WTC11 (cell line): ENCODE measurements around the gene TEKT3.

Experiments
- KAT7 ChIP-seq: sonication (generic); formaldehyde crosslinking; IDR thresholded peaks from 2 replicates; pipeline ENCODE4 v1.8.1; 2023; ENCODE audit warnings: missing genetic modification reagents, mild to moderate bottlenecking, borderline replicate concordance
- TF ChIP-seq, protein P1 (sequence below): sonication (generic); formaldehyde crosslinking; IDR thresholded peaks from 2 replicates; pipeline ENCODE4 v1.8.0; 2022; ENCODE audit warnings: mild to moderate bottlenecking, missing genetic modification reagents
- TF ChIP-seq, protein P2 (sequence below): sonication (generic); formaldehyde crosslinking; IDR thresholded peaks from 2 replicates; pipeline ENCODE4 v1.8.1; 2023; ENCODE audit warnings: mild to moderate bottlenecking, missing genetic modification reagents, borderline replicate concordance

GRCh38 chr17:15364615-15365014, 23.2 kb upstream of the TEKT3 start:
- TF ChIP-seq, protein P1, sequence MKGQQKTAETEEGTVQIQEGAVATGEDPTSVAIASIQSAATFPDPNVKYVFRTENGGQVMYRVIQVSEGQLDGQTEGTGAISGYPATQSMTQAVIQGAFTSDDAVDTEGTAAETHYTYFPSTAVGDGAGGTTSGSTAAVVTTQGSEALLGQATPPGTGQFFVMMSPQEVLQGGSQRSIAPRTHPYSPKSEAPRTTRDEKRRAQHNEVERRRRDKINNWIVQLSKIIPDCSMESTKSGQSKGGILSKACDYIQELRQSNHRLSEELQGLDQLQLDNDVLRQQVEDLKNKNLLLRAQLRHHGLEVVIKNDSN (CRISPR knock-in tag): no peak
- TF ChIP-seq KAT7: no peak
- TF ChIP-seq, protein P2, sequence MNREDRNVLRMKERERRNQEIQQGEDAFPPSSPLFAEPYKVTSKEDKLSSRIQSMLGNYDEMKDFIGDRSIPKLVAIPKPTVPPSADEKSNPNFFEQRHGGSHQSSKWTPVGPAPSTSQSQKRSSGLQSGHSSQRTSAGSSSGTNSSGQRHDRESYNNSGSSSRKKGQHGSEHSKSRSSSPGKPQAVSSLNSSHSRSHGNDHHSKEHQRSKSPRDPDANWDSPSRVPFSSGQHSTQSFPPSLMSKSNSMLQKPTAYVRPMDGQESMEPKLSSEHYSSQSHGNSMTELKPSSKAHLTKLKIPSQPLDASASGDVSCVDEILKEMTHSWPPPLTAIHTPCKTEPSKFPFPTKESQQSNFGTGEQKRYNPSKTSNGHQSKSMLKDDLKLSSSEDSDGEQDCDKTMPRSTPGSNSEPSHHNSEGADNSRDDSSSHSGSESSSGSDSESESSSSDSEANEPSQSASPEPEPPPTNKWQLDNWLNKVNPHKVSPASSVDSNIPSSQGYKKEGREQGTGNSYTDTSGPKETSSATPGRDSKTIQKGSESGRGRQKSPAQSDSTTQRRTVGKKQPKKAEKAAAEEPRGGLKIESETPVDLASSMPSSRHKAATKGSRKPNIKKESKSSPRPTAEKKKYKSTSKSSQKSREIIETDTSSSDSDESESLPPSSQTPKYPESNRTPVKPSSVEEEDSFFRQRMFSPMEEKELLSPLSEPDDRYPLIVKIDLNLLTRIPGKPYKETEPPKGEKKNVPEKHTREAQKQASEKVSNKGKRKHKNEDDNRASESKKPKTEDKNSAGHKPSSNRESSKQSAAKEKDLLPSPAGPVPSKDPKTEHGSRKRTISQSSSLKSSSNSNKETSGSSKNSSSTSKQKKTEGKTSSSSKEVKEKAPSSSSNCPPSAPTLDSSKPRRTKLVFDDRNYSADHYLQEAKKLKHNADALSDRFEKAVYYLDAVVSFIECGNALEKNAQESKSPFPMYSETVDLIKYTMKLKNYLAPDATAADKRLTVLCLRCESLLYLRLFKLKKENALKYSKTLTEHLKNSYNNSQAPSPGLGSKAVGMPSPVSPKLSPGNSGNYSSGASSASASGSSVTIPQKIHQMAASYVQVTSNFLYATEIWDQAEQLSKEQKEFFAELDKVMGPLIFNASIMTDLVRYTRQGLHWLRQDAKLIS (CRISPR knock-in tag): no peak
